MCF 10A (cell line): ENCODE data around the gene SH3TC2. TPM values are rescaled to one million over a fixed set of nuclear protein-coding genes. Genes with fewer than 3 reads are reported as not detected.

Experiments
- BruUV-seq: library from RNA; stranded (reverse); fragments of 400-500 nt; replicated peaks from 2 replicates; lab custom pipeline; 2021; lab: Mats Ljungman, UMichigan
- CTCF ChIA-PET: fragments of 300-600 bp; sonication (Branson Sonifier 250); formaldehyde crosslinking; extraction: SDS; loops from one replicate; lab custom pipeline; 2021; ENCODE audit warnings: antibody characterized with exemption, inconsistent platforms; lab: Yijun Ruan, JAX
- POLR2A ChIA-PET: fragments of 300-600, 350-650 bp; sonication (Branson Sonifier 250); formaldehyde crosslinking; extraction: SDS; loops from one replicate; lab custom pipeline; 2020; ENCODE audit warnings: antibody characterized with exemption, inconsistent platforms; lab: Yijun Ruan, JAX
- DNase-seq: peaks from one replicate; pipeline ENCODE4 v3.0.0-alpha.2; 2018; ENCODE audit not compliant: unreplicated experiment
- H3K27ac Mint-ChIP-seq: one replicate; pipeline ENCODE4 v1.8.0; 2022; ENCODE audit warnings: mild to moderate bottlenecking, low read depth, mixed read lengths; ENCODE audit not compliant: unreplicated experiment
- H3K27me3 Mint-ChIP-seq: one replicate; pipeline ENCODE4 v1.8.0; 2022; ENCODE audit warnings: mixed read lengths; ENCODE audit not compliant: insufficient read depth, unreplicated experiment
- H3K36me3 Mint-ChIP-seq: one replicate; pipeline ENCODE4 v1.8.0; 2022; ENCODE audit warnings: mild to moderate bottlenecking, moderate library complexity, mixed read lengths; ENCODE audit not compliant: insufficient read depth, unreplicated experiment
- H3K4me1 Mint-ChIP-seq: one replicate; pipeline ENCODE4 v1.8.0; 2022; ENCODE audit warnings: mixed read lengths; ENCODE audit not compliant: insufficient read depth, unreplicated experiment
- H3K4me3 Mint-ChIP-seq: one replicate; pipeline ENCODE4 v1.8.0; 2022; ENCODE audit warnings: mild to moderate bottlenecking, moderate library complexity, mixed read lengths; ENCODE audit not compliant: unreplicated experiment
- H3K9me3 Mint-ChIP-seq: one replicate; pipeline ENCODE4 v1.8.0; 2022; ENCODE audit warnings: mixed read lengths; ENCODE audit not compliant: unreplicated experiment
- intact Hi-C: fragments of 100-400 bp; cut with micrococcal nuclease; formaldehyde crosslinking; loops from 2 replicates; pipeline ENCODE4 v1.14.1; 2022
- total RNA-seq: library from RNA; stranded (reverse); gene quantifications from 2 replicates; pipeline ENCODE4 v1.2.3, GENCODE V29; 2022
- TF ChIP-seq, protein P1 (sequence below): fragments of 200-600 bp; IDR thresholded peaks from one replicate; pipeline ENCODE4 v1.8.0; 2022; ENCODE audit warnings: antibody characterized with exemption, mild to moderate bottlenecking; ENCODE audit not compliant: unreplicated experiment

Gene SH3TC2
- total RNA-seq, 1 experiment from 2014 or later = 6.2 TPM

DNA sequence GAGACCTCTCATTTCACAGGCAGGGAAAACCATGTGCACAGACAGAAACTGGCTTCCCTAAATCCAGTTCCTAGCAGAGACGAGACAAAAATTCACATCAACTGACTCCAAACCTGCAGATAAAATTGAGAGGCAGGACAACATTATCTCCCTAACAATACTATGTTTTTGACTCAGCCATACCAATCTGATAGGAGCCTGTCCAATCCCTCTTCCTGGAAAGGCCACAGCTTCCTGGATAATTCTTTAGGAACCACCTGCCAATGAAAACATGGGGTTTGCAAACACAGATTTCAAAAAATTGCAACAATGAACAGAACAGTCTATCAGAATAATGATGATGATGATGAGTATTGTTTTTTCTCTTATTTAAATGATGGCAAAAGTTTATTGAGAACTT is 22.4 kb downstream of the SH3TC2 start:
- POLR2A ChIA-PET = interaction anchor here (1.1 kb wide), 1 partner anchor 74 kb away, joined by 4 read pairs; no protein-coding TSS in a partner anchor
- TF ChIP-seq, protein P1, sequence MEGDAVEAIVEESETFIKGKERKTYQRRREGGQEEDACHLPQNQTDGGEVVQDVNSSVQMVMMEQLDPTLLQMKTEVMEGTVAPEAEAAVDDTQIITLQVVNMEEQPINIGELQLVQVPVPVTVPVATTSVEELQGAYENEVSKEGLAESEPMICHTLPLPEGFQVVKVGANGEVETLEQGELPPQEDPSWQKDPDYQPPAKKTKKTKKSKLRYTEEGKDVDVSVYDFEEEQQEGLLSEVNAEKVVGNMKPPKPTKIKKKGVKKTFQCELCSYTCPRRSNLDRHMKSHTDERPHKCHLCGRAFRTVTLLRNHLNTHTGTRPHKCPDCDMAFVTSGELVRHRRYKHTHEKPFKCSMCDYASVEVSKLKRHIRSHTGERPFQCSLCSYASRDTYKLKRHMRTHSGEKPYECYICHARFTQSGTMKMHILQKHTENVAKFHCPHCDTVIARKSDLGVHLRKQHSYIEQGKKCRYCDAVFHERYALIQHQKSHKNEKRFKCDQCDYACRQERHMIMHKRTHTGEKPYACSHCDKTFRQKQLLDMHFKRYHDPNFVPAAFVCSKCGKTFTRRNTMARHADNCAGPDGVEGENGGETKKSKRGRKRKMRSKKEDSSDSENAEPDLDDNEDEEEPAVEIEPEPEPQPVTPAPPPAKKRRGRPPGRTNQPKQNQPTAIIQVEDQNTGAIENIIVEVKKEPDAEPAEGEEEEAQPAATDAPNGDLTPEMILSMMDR = no peak
- intact Hi-C loops = no loop called here
- DNase-seq = no peak
- no peaks in the 10 kb centered on the region for H3K9me3 Mint-ChIP-seq
- H3K4me1 Mint-ChIP-seq = peaks cover 11% of the 10 kb centered on the region
- H3K36me3 Mint-ChIP-seq = no peaks in the 10 kb centered on the region
- CTCF ChIA-PET = interaction anchor here (6.5 to 14.6 kb wide), 2 partner anchors 74 to 300 kb away, joined by 149 to 882 read pairs; no protein-coding TSS in a partner anchor
- H3K4me3 Mint-ChIP-seq = no peak overlapping the region
- no peak overlapping the region for H3K27ac Mint-ChIP-seq
- H3K27me3 Mint-ChIP-seq = no peaks in the 10 kb centered on the region
- BruUV-seq = no TSS peak

DNA sequence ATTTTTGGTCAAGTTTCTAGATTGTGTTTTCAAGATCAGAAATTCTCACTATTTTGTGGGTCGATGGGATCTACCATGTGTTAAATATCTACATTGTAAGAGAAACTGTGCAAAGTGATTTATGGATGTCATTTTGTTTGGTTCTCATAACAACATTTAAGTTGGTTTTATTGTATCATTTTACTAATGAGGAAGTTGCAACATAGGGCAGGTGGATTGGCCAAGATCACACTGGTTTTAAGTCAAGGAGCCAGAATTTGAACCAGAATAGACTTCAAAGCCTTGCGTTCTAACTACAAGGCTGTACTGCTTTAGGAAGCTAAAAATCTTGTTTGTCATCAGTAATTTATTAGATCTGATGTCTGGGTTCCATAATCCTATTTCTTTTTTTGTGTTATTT is 23.4 kb downstream of the SH3TC2 start:
- ChIA-PET POLR2A (interaction anchor here (0.6 to 2.3 kb wide), 4 partner anchors 75 to 213 kb away, joined by 3 to 7 read pairs (median 4); partner anchors contain the start of gene ADRB2), CTCF (interaction anchor here (0.6 to 14.6 kb wide), 13 partner anchors 10 to 664 kb away, joined by 3 to 882 read pairs (median 6); no protein-coding TSS in a partner anchor)
- BruUV-seq = no TSS peak
- peak; percentile 30 for DNase-seq
- no peak overlapping the region for H3K4me3 Mint-ChIP-seq
- intact Hi-C loops = loop anchor here (2.0 kb wide), 1 partner anchor 83 kb away; no protein-coding TSS in a partner anchor
- no peak overlapping the region for H3K27ac Mint-ChIP-seq
- TF ChIP-seq, protein P1 = no peak
- H3K4me1 Mint-ChIP-seq = peaks cover 15% of the 10 kb centered on the region
- H3K9me3 Mint-ChIP-seq = no peaks in the 10 kb centered on the region
- no peaks in the 10 kb centered on the region for H3K36me3 Mint-ChIP-seq
- no peaks in the 10 kb centered on the region for H3K27me3 Mint-ChIP-seq

DNA sequence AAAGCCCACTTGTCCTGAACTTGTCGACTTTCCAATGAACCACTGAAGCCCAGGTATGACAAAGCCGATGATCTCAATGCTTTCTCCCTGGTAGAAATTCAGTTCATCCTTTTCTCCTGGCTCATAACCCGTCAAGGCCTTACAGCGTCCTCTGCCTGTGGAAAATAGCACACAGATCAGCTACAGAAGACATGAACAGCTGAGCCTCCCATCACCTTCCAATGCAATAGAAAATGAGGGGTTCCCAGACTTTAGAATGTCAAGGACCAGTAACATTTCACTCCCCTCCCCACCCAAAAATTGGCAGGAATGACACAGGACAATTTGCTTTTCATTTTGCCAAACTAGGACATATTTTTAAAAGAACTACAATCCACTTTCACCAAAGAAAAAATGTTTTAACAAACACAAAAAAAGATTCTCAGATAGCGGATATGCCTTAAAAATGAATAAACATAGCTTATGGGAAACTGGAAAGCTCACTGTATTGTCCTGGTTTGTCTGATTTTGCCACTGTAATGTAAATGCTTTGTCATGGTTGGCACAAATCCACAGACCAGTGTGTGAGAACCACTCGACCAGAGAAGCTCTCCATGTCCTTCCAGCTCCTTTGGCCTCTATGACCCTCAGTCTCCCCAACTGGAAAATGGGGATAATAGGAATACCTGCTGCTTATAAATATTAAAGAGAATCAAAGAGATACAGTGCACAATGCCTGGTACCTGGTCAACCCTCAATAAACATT is 24.4 kb downstream of the SH3TC2 start:
- ChIA-PET CTCF (interaction anchor here (0.5 to 14.6 kb wide), 18 partner anchors 11 to 595 kb away, joined by 3 to 882 read pairs (median 5); no protein-coding TSS in a partner anchor), POLR2A (interaction anchor here (0.6 to 2.3 kb wide), 6 partner anchors 15 to 311 kb away, joined by 3 to 7 read pairs (median 3); partner anchors contain the start of gene ADRB2)
- intact Hi-C loops = loop anchor here (2.0 kb wide), 1 partner anchor 82 kb away; no protein-coding TSS in a partner anchor
- H3K9me3 Mint-ChIP-seq = no peaks in the 10 kb centered on the region
- H3K27ac Mint-ChIP-seq = no peak overlapping the region
- peak; percentile 58 for DNase-seq
- H3K36me3 Mint-ChIP-seq = no peaks in the 10 kb centered on the region
- TF ChIP-seq, protein P1 = no peak
- BruUV-seq = no TSS peak
- H3K27me3 Mint-ChIP-seq = no peaks in the 10 kb centered on the region
- H3K4me1 Mint-ChIP-seq = peaks cover 15% of the 10 kb centered on the region
- H3K4me3 Mint-ChIP-seq = no peak overlapping the region

DNA sequence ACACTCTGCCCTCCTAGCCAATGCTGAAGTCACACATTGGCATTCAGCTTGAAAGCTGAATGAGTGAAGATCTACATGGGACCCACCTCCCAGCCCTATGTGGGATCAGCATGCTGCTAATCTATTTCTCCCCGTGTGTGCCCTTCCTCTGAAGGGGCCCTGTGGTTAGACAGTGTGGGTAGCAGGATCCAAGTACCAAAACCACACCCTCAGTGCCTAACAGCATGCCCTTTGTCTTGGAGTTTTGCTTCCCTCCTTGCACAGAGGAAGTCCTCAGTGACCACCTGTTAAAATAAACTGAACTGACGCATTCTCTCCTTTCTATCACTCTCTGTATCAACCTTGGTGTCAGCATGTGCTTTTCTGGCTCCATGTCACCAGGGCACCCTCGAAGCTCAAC is 25.0 kb downstream of the SH3TC2 start:
- no TSS peak for BruUV-seq
- ChIA-PET CTCF (interaction anchor here (0.6 to 14.6 kb wide), 20 partner anchors 8 to 297 kb away, joined by 3 to 882 read pairs (median 17); no protein-coding TSS in a partner anchor), POLR2A (interaction anchor here (1.3 to 5.9 kb wide), 5 partner anchors 15 to 310 kb away, joined by 3 to 31 read pairs (median 3); partner anchors contain the start of gene ADRB2)
- DNase-seq = no peak
- Mint-ChIP-seq H3K4me3 (no peak overlapping the region), H3K36me3 (no peaks in the 10 kb centered on the region), H3K4me1 (peaks cover 15% of the 10 kb centered on the region), H3K27ac (no peak overlapping the region), H3K9me3 (no peaks in the 10 kb centered on the region), H3K27me3 (no peaks in the 10 kb centered on the region)
- TF ChIP-seq, protein P1 = no peak
- intact Hi-C loops = loop anchor here (2.0 kb wide), 1 partner anchor 81 kb away; no protein-coding TSS in a partner anchor
